Transverse colon (tissue), 4 donors: ENCODE data around the gene GPR149. TPM values are rescaled to one million over a fixed set of nuclear protein-coding genes. Genes with fewer than 3 reads are reported as not detected.
"Not testable (repeated sequence)": the region's sequence is repeated elsewhere in the genome, so short reads cannot be mapped to it uniquely, and the experiment has no call there.

Experiments used
- DNase-seq: peaks from one replicate; pipeline ENCODE4 v3.0.0-alpha.2; 2019
- H3K27ac ChIP-seq, 4 donors: fragments of 200-600 bp; sonication (generic); 2 replicates each; pipeline ENCODE4 v1.5.1; 2016 to 2018; ENCODE audit warnings: inconsistent platforms in 4 of 4
- H3K27me3 ChIP-seq: fragments of 200-600 bp; sonication (generic); 2 replicates; pipeline ENCODE4 v1.5.1; 2017; ENCODE audit warnings: inconsistent platforms
- H3K36me3 ChIP-seq, 4 donors: fragments of 200-600 bp; sonication (generic); 2 replicates each; pipeline ENCODE4 v1.5.1; 2017 to 2019; ENCODE audit warnings: inconsistent platforms in 4 of 4
- H3K4me1 ChIP-seq, 4 donors: fragments of 200-600 bp; sonication (generic); 2 replicates each; pipeline ENCODE4 v1.5.1; 2017 to 2020; ENCODE audit warnings: inconsistent platforms in 4 of 4
- H3K4me3 ChIP-seq, 4 donors: fragments of 200-600 bp; sonication (generic); 1 replicate in 1 of 4; 2 replicates in 3 of 4; pipeline versions ENCODE4 v1.5.1 to v1.6.1; 2017 to 2019; ENCODE audit warnings: inconsistent platforms in 4 of 4
- H3K9me3 ChIP-seq, 2 donors: fragments of 200-600 bp; sonication (generic); 2 replicates each; pipeline ENCODE4 v1.5.1; 2017 to 2019; ENCODE audit warnings: inconsistent platforms in 2 of 2
- EP300 ChIP-seq: sonication (generic); formaldehyde crosslinking; IDR thresholded peaks from one replicate; pipeline ENCODE4 v1.6.1; 2017; ENCODE audit warnings: antibody characterized with exemption, low read depth
- POLR2A ChIP-seq: fragments of 450-650 bp; IDR thresholded peaks from one replicate; pipeline ENCODE4 v1.6.1; 2016; ENCODE audit warnings: antibody characterized with exemption, mild to moderate bottlenecking, moderate library complexity
- POLR2AphosphoS5 ChIP-seq, 3 donors: sonication (generic); formaldehyde crosslinking; IDR thresholded peaks; one replicate each; pipeline ENCODE4 v1.6.1; 2016; ENCODE audit warnings: antibody characterized with exemption in 3 of 3
- WGBS, 2 donors: methylation state at CpG; one replicate each; pipeline ENCODE4 v1.1.5; 2018; ENCODE audit warnings: low coverage in 1 of 2; 5-methylcytosine and 5-hydroxymethylcytosine counted together
- in situ Hi-C, 4 donors: fragments of 200-750 bp; cut with MboI; loops; one replicate each; pipeline versions ENCODE4 v1.15.0 to v1.15.1; 2017; ENCODE audit warnings: low sequenced_read_pairs in 3 of 4, low pct_ligation_motif_present in 1 of 4, low pct_unique_long_range_greater_than_20kb in 1 of 4
- intact Hi-C: fragments of 100-400 bp; cut with DNase I; formaldehyde crosslinking; loops from one replicate; pipeline ENCODE4 v1.15.1; 2023; ENCODE audit warnings: low total_unique reads
- total RNA-seq, 4 donors: library from RNA; depleted of rRNA; stranded (reverse); fragments of >200 nt; gene quantifications; one replicate each; pipeline ENCODE4 v1.1.0, GENCODE V29; 2016
- TF ChIP-seq, protein P1 (sequence below), 5 experiments: fragments of 200-600 bp in 3 of 5; fragments of 450-650 bp in 2 of 5; sonication (generic) in 3 of 5; IDR thresholded peaks; 1 replicate in 2 of 5; 2 replicates in 3 of 5; pipeline ENCODE4 v1.5.1; 2016 to 2017; ENCODE audit warnings: antibody characterized with exemption in 5 of 5, inconsistent platforms in 3 of 5, mild to moderate bottlenecking in 2 of 5, moderate library complexity in 1 of 5

Gene GPR149
- total RNA-seq, 4 donors from 2014 or later: not detected

GRCh38 chr3:154458560-154458959, 28.6 kb upstream of the GPR149 start:
- WGBS, 2 donors: 46 to 56% methylated on average over 2 of the region's 2 CpGs
- Histone ChIP-seq H3K27me3 (no peaks in the 10 kb centered on the region), H3K4me1 (no peaks in the 10 kb centered on the region), H3K27ac (no peak overlapping the region), H3K36me3 (no peaks in the 10 kb centered on the region), H3K4me3 (no peak overlapping the region), H3K9me3 (no peaks in the 10 kb centered on the region)
- TF ChIP-seq POLR2AphosphoS5 (IDR thresholded peaks at IDR 0.05) (no peak), POLR2A (no peak), EP300 (no peak)
- TF ChIP-seq, protein P1, sequence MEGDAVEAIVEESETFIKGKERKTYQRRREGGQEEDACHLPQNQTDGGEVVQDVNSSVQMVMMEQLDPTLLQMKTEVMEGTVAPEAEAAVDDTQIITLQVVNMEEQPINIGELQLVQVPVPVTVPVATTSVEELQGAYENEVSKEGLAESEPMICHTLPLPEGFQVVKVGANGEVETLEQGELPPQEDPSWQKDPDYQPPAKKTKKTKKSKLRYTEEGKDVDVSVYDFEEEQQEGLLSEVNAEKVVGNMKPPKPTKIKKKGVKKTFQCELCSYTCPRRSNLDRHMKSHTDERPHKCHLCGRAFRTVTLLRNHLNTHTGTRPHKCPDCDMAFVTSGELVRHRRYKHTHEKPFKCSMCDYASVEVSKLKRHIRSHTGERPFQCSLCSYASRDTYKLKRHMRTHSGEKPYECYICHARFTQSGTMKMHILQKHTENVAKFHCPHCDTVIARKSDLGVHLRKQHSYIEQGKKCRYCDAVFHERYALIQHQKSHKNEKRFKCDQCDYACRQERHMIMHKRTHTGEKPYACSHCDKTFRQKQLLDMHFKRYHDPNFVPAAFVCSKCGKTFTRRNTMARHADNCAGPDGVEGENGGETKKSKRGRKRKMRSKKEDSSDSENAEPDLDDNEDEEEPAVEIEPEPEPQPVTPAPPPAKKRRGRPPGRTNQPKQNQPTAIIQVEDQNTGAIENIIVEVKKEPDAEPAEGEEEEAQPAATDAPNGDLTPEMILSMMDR (IDR thresholded peaks at IDR 0.05): no peak
- in situ Hi-C loops: no loop called here
- intact Hi-C loops: no loop called here
- DNase-seq: no peak

DNA sequence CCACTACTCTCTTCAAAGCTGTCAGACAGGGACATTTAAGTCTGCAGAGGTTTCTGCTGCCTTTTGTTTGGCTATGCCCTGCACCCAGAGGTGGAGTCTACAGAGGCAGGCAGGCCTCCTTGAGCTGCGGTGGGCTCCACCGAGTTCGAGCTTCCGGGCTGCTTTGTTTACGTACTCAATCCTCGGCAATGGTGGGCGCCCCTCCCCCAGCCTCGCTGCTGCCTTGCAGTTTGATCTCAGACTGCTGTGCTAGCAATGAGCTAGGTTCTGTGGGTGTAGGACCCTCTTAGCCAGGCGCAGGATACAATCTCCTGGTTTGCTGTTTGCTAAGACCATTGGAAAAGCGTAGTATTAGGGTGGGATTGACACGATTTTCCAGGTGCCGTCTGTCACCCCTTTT, 9.1 kb upstream of the GPR149 start:
- H3K27ac ChIP-seq, H3K4me1 ChIP-seq, H3K36me3 ChIP-seq, in situ Hi-C loops, intact Hi-C loops, DNase-seq, H3K9me3 ChIP-seq, H3K4me3 ChIP-seq, H3K27me3 ChIP-seq: not testable (repeated sequence)
- 60 to 80% methylated on average over 4 to 12 of the region's 12 CpGs for WGBS, 2 donors

DNA sequence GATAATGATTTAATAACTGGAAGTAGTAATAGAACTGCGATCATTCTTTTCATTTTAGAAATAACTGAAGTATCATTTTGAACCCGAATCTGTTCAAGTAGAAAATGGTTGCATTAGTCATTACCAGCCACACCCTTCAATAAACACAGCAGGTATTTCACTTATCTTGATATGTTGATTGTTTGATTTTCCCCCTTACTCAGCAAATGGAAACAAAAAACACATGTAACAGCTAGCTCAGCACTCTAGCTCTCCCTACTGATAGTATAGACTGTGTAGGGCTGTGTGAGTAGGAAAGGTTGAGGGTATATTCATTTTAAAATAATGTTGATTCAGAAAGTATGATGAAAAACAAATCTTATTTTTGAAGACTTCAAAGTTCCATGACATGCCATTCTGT, 1.1 kb upstream of the GPR149 start:
- Histone ChIP-seq H3K27me3 (peaks cover 24% of the 10 kb centered on the region), H3K9me3 (no peaks in the 10 kb centered on the region), H3K27ac (no peak overlapping the region), H3K4me3 (no peak overlapping the region), H3K4me1 (no peaks in the 10 kb centered on the region), H3K36me3 (no peaks in the 10 kb centered on the region)
- WGBS, 2 donors: 66 to 77% methylated on average over 2 of the region's 2 CpGs
- in situ Hi-C loops (no loop called here), intact Hi-C loops (no loop called here)
- DNase-seq: no peak
- TF ChIP-seq, protein P1 (IDR thresholded peaks at IDR 0.05): no peak
- TF ChIP-seq EP300: no peak
- TF ChIP-seq POLR2AphosphoS5 (IDR thresholded peaks at IDR 0.05): no peak
- no peak for TF ChIP-seq POLR2A

- 30 to 35% methylated on average over 6 to 59 of the region's 59 CpGs for WGBS, 2 donors
- Histone ChIP-seq H3K4me3 (no peak overlapping the region), H3K9me3 (no peaks in the 10 kb centered on the region), H3K27me3 (peaks cover 24% of the 10 kb centered on the region), H3K4me1 (no peaks in the 10 kb centered on the region), H3K36me3 (no peaks in the 10 kb centered on the region), H3K27ac (no peak overlapping the region)
- TF ChIP-seq POLR2AphosphoS5 (IDR thresholded peaks at IDR 0.05): no peak
- TF ChIP-seq EP300: no peak
- TF ChIP-seq, protein P1 (IDR thresholded peaks at IDR 0.05): no peak
- TF ChIP-seq POLR2A: no peak
- intact Hi-C loops (no loop called here), in situ Hi-C loops (no loop called here)
- no peak for DNase-seq
Measured at GRCh38 chr3:154428286-154429206, 1.4 kb downstream of the GPR149 start.
